ENCODE results near the gene ADGRV1.

ADGRV1 gene

GRCh38 chr5:91101600-91102379 lies 543.2 kb downstream of the ADGRV1 start:
- H3K36me3 ChIP-seq (ENCODE audit: control insufficient read depth in 2 of 2, insufficient read depth in 1 of 2, low read length in 2 of 2), result peaks cover 0 to 12% of the 10 kb centered on the region in 2 experiments; a peak in 2 of 3 replicates
- no peak overlapping the region for H3K27ac ChIP-seq (ENCODE audit: extremely low read depth, low read depth, low read length)
- H3K9me3 ChIP-seq (ENCODE audit: control insufficient read depth, insufficient read depth, low read depth, low read length), result no peaks in the 10 kb centered on the region
- no peaks in the 10 kb centered on the region for H3K4me1 ChIP-seq (ENCODE audit: control insufficient read depth, insufficient read depth, low read length)
- no peak overlapping the region for H3K4me3 ChIP-seq (ENCODE audit: low read depth, low read length)
- ChIA-PET POLR2A (no interaction called here), CTCF (interaction anchor here (0.6 to 4.6 kb wide), 14 partner anchors 13 to 332 kb away, joined by 3 to 71 read pairs (median 4); partner anchors contain the start of gene ARRDC3)
- TF ChIP-seq, protein P1, sequence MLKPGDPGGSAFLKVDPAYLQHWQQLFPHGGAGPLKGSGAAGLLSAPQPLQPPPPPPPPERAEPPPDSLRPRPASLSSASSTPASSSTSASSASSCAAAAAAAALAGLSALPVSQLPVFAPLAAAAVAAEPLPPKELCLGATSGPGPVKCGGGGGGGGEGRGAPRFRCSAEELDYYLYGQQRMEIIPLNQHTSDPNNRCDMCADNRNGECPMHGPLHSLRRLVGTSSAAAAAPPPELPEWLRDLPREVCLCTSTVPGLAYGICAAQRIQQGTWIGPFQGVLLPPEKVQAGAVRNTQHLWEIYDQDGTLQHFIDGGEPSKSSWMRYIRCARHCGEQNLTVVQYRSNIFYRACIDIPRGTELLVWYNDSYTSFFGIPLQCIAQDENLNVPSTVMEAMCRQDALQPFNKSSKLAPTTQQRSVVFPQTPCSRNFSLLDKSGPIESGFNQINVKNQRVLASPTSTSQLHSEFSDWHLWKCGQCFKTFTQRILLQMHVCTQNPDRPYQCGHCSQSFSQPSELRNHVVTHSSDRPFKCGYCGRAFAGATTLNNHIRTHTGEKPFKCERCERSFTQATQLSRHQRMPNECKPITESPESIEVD (tag by site-specific recombination; IDR thresholded peaks at IDR 0.05), result no peak
- no peak for TF ChIP-seq ZNF280C (tag by site-specific recombination; IDR thresholded peaks at IDR 0.05)
- no peak for TF ChIP-seq ZNF610 (tag by site-specific recombination; IDR thresholded peaks at IDR 0.05; ENCODE audit: borderline replicate concordance)
- TF ChIP-seq ZBTB11 (tag by site-specific recombination; conservative IDR thresholded peaks at IDR 0.05; ENCODE audit: low read depth), result no peak
- no peak for TF ChIP-seq ZNF404 (tag by site-specific recombination; IDR thresholded peaks at IDR 0.05)
- no peak for TF ChIP-seq ZNF16 (tag by site-specific recombination; IDR thresholded peaks at IDR 0.05; ENCODE audit: low read depth)
- no peak for TF ChIP-seq ZNF830 (tag by site-specific recombination; IDR thresholded peaks at IDR 0.05; ENCODE audit: low read depth)
- no peak for TF ChIP-seq MYNN (tag by site-specific recombination; IDR thresholded peaks at IDR 0.05; ENCODE audit: borderline replicate concordance)
- TF ChIP-seq, protein P2, sequence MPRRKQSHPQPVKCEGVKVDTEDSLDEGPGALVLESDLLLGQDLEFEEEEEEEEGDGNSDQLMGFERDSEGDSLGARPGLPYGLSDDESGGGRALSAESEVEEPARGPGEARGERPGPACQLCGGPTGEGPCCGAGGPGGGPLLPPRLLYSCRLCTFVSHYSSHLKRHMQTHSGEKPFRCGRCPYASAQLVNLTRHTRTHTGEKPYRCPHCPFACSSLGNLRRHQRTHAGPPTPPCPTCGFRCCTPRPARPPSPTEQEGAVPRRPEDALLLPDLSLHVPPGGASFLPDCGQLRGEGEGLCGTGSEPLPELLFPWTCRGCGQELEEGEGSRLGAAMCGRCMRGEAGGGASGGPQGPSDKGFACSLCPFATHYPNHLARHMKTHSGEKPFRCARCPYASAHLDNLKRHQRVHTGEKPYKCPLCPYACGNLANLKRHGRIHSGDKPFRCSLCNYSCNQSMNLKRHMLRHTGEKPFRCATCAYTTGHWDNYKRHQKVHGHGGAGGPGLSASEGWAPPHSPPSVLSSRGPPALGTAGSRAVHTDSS (tag by site-specific recombination; IDR thresholded peaks at IDR 0.05), result no peak
- TF ChIP-seq, protein P3, sequence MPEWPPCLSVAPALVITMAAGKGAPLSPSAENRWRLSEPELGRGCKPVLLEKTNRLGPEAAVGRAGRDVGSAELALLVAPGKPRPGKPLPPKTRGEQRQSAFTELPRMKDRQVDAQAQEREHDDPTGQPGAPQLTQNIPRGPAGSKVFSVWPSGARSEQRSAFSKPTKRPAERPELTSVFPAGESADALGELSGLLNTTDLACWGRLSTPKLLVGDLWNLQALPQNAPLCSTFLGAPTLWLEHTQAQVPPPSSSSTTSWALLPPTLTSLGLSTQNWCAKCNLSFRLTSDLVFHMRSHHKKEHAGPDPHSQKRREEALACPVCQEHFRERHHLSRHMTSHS (tag by site-specific recombination; IDR thresholded peaks at IDR 0.05), result no peak
- TF ChIP-seq ZNF558 (tag by site-specific recombination; IDR thresholded peaks at IDR 0.05), result no peak
- no peak for TF ChIP-seq ZNF585B (tag by site-specific recombination; IDR thresholded peaks at IDR 0.05)
- no peak for TF ChIP-seq ZNF501 (tag by site-specific recombination; IDR thresholded peaks at IDR 0.05)
- no peak for TF ChIP-seq ZNF777 (tag by site-specific recombination; IDR thresholded peaks at IDR 0.05; ENCODE audit: borderline replicate concordance)
- TF ChIP-seq ZSCAN30 (tag by site-specific recombination; IDR thresholded peaks at IDR 0.05), result peak; percentile 85
- TF ChIP-seq SP3 (tag by site-specific recombination; IDR thresholded peaks at IDR 0.05), result no peak
- no peak for TF ChIP-seq ELK4 (IDR thresholded peaks at IDR 0.05; ENCODE audit: borderline replicate concordance, low read depth, low read length)
- TF ChIP-seq ZNF335 (tag by site-specific recombination; conservative IDR thresholded peaks at IDR 0.05), result peak; percentile 40; the same call in 1 of the 2 replicates
- no peak for TF ChIP-seq KLF16 (tag by site-specific recombination; IDR thresholded peaks at IDR 0.05)
- TF ChIP-seq KLF17 (tag by site-specific recombination; IDR thresholded peaks at IDR 0.05), result no peak
- no peak for TF ChIP-seq ZNF704 (tag by site-specific recombination; IDR thresholded peaks at IDR 0.05)
- TF ChIP-seq ZXDB (tag by site-specific recombination; IDR thresholded peaks at IDR 0.05), result no peak
- TF ChIP-seq ZNF837 (tag by site-specific recombination; IDR thresholded peaks at IDR 0.05), result no peak
- no peak for TF ChIP-seq ZNF776 (tag by site-specific recombination; IDR thresholded peaks at IDR 0.05; ENCODE audit: borderline replicate concordance)
